OCI-LY3 (cell line): ENCODE measurements around the gene CPED1.

Experiments used
- CTCF ChIP-seq: fragments of 200-600, 300-600 bp; sonication (generic); IDR thresholded peaks from 2 replicates; pipeline ENCODE4 v1.5.1; 2014; ENCODE audit warnings: antibody characterized with exemption, low read length, low read depth
- EZH2phosphoT487 ChIP-seq: fragments of 200-600 bp; shearing (Covaris generic); IDR thresholded peaks from 2 replicates; pipeline ENCODE4 v1.6.1; 2018; ENCODE audit warnings: antibody characterized with exemption, mixed run types, low read depth

GRCh38 chr7:121159553-121159952, 171.0 kb downstream of the CPED1 start:
- TF ChIP-seq CTCF (no peak), EZH2phosphoT487 (no peak)
